Activated gamma-delta T cell treated with Interleukin-2 at 50 U/mL for 16 hours (primary cell): ENCODE results near the gene MATK.
"Not testable (repeated sequence)": the region's sequence is repeated elsewhere in the genome, so short reads cannot be mapped to it uniquely, and the experiment has no call there.

ENCODE experiments used
- DNase-seq: peaks from one replicate; pipeline ENCODE4 v3.0.0-alpha.2; 2020

MATK gene

DNA sequence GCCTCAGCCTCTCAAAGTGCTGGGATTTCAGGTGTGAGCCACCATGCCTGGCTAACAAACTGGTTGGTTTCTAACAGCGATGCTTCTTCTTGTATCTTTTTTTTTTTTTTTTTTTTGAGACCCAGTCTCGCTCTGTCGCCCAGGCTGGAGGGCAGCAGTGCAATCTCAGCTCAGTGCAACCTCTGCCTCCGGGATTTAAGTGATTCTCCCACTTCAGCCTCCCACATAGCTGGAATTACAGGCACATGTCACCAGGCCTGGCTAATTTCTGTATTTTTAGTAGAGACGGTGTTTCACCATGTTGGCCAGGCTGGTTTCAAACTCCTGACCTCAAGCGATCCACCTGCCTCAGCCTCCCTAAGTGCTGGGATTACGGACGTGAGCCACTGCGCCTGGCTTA lies 30.0 kb upstream of the MATK start:
- not testable (repeated sequence) for DNase-seq

DNA sequence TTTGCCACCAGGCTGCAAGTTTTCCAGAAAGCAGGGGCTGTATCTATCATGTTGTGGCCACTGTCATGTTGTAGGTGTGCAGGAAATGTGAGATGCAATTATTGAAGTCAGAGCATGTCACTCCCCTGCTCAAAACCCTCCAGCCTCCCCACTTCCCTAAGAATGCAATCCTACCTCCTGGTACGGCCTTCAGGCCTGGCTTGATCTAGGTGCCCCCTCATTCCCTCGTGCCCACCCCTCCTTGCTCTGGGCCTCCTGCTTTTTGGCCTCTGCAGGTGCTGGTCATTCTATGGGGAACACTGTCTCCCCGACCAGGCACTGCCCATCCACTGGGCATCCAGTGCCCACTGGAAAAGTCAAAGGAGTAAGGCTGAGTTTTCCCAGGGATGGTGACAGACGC lies 28.5 kb upstream of the MATK start:
- no peak for DNase-seq

DNA sequence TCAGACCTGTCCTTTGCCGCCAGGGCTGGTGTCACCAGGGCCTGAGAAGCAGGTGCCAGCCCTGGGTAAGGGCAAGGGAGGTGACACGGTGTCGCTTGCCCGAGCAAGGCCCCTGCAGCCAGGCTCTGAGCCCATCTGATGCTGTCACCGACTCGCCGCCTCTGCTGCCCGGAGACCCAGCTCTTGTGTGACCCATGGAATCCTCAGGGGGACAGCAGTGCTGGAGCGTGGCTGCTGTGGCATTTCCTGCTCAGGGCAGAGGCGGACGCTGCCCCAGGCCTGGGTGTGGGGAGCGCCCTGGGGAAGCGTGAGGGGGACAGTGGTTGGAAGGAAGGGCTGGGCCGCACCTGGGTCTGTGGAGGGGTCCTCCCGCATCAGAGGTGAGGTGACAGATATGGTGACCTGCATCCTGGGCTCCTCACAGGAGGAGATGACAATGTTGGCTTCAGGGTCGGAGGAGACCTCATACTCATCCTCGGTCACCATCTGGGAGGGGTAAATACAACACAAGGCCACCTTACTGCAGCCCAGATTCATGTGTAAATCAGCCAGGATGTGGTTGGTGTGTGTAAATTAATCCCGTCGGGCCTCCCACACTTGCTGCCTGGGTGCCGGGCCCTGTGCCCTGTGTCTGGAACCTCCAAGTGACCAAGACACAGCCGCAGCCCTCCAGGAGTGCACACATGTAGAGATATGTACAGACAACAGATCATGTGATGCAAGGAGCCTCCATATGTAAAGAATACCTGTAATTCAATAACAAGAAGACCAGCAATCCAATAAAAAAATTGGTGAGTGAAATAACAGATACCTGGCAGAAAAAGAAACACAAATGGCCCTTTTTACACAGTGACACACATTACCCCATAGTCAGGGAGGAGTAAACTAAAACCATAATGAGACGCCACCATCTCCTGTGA lies 27.6 kb upstream of the MATK start:
- no peak for DNase-seq

DNA sequence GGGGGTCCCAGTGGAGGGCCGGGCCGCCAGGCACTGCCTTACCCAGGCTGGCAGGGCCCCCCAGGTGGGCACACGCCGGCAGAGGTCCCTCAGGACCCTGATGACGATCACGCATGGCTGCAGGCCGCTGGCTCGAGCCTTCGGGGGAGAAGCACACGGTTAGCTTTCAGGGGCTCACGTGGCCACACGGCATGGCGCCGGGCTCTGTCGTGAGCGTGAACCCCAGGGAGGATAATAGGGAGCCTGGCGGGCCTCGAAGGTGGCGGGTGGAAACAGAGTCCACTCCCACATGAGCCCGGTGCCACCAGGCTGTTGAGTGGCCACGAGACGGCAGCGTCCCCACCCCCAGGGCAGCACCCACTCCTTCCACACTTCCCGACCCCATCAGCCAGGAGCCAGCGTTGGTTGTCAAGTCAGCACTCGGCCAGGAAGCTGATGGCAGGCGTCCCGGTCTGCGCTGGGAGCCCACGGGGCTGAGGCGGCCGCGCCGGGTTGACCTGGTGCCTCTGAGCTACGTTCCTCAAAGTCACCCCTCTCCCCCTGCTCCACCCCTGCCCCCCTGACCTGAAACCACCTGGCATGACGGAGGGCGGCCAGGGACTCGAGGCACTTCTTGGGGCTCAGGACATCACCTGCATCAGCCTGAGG lies 24.7 kb upstream of the MATK start:
- no peak for DNase-seq

DNA sequence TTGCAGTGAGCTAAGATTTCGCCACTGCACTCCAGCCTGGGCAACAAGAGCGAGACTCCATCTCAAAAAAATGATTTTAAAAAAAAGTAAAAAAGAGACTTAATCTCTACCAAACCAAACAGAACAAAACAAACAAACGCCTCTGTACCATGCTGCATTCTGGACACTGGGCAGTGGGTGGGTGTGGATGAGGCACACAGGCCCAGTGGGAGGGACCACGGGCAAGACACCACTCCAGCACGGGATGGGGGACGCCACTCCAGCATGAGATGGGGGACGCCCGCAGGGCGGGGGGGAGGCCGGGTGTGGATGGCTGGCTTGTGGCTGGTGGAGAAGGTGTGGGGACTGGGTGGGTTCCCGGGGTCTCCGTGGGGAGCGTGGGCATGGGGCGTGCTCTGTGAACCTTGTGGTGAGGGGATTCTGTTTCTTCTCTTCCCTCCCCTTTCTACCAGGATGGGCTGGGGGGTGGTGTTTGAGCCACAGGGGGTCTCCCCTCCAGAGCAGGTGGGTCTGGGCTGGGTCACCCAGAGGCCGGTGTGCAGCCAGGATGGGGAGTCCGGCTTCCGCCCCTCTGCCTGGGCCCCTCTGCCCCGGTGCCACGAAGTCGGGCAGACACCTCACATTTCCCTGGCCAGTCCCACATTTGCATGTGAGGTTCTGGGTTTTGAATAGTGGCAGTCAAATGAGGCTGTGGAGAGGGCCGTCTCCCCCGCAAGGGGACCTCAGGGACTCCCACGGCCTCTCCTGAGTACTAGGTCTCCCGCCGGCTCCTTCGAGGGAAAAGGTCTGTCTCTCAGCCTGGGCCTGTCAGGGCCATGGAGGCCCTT lies 23.9 kb upstream of the MATK start:
- DNase-seq = no peak

DNA sequence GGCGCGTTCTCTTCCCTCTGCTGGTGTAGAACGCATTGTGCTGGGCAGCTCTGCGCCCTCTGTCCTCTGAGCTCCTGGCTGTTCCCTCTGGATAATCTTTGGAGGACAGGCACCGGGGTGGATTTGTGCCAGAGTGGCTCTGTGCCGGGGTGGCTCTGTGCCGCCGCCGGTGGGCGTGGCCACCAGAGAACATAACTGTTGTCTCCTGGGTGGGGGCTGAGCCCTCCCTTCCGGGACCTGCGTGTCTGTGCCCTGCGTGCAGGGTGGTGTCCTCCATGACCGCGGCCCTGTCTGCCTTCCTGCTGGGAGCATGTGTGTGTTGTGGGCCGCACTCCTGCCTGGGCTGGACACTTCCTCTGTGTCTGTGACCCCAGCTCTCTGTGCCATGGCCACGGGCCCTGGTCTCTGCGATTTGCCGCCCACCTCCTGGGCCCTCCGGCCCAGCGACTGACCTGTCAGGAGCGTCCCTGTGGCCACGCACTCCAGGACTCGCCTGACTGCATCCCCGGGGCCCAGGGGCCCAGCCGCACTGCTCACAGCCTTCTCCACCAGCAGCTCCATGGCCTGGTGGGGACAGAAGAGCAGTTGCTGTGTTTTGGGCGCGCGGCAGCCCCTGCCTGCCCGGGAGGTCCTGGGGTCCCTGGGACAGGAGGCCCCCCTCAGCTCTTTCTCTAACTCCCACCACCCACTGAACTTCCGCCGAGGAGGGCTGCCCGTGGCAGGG lies 22.4 kb upstream of the MATK start:
- DNase-seq = no peak

DNA sequence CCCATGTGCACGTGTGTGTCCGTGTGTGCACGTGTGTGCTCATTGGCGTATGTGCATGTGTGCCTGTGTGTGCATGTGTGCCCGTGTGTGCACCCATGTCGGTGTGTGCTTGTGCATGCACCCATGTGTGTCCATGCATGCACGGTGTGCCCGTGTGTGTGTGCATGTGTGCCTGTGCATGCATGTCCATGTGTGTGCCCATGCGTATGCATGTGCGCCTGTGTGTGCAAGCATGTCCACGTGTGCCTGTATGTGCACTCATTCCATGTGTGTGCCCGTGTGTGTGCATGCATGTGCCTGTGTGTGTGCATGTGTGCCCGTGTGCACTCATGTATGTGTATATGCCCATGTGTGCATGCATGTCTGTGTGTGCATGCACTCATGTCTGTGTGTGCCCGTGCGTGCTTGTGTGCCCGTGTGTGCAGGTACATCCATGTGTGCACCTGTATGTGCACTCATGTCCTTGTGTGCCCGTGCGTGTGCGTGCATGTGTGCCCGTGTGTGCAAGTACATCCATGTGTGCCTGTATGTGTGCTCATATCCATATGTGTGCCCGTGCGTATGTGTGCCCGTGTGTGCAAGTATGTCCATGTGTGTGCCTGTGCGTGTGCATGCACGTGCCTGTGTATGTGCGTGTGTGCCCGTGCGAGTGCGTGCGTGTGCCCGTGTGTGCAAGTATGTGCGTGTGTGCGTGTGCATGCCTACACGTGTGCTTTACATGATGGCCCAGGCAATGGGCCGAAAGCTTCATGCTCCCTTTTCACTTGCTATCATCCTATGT lies 21.6 kb upstream of the MATK start:
- DNase-seq = no peak

DNA sequence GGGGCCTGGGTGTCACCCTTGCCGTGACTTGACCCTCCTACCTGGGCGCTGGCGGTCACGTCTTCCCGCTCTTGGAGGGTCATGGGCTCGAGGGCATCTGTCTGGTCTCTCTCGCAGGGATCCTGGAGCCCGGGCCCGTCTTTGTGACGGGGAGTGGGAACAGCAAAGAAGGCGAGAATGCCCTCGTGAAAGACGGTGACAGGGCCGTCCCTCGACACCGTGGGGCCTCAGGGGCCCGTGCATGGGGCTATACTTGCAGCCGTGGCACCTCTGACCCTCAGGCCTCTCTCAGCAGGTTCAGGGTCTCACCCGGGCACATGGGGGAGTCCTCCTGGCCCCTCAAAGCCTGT lies 20.9 kb upstream of the MATK start:
- no peak for DNase-seq

DNA sequence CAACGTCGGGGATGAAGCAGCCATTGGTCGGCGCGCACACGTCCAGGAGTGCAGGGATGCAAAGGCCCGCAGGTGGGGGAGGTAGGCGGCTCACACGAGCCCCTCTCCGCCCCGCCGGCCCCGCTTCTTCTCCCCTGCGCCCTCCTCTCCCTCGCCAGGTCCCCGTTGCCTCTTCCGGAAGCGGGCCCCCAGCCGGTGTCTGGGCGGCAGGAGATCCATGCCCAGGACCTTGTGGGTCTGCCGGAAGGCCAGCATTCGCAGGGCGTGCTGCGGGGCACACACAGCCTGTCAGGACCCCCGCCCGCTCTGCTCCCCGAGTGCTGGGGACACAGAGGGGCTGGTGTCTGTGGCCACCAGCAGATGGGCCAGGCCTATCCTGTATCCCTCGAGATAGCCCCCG lies 19.7 kb upstream of the MATK start:
- DNase-seq = no peak

DNA sequence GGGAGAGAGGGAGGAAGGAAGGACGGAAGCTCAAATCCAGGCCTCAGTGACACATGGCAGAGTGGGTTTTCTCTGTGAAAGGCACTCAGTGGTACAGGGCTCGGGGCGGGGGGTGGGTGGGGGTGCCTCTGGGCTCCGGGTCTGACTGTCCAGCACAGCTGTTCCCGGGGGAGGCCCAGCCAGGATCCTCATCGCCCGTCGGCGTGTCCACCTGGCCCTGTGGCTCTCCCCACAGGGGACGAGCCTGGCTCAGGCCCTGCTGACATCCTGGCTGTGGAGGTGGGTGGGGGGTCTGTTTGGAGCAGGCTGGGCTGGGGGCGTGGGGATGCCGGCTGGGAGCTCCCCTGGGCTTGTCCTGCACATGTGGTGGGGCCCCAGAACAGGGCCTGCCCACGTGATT lies 18.2 kb upstream of the MATK start:
- DNase-seq = no peak

DNA sequence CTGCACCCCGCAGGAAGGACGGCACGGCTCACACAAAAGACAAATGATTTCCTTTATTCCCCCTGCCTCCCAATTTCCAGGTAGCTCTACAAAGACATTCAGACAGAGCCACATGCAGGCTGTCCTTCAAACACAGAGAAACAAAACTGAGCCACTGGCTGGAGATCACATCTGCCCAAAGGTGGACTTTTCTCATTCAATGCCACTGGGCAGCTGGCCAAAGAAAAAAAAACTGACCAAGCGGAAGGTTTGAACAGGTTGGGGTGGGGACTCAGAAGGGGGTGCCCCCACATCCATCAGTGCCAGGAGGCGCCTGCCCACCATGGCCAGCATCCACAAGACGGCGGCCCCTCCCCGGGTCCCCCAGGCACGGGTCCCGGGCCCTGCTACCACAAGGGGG lies 17.8 kb upstream of the MATK start:
- DNase-seq = no peak

DNA sequence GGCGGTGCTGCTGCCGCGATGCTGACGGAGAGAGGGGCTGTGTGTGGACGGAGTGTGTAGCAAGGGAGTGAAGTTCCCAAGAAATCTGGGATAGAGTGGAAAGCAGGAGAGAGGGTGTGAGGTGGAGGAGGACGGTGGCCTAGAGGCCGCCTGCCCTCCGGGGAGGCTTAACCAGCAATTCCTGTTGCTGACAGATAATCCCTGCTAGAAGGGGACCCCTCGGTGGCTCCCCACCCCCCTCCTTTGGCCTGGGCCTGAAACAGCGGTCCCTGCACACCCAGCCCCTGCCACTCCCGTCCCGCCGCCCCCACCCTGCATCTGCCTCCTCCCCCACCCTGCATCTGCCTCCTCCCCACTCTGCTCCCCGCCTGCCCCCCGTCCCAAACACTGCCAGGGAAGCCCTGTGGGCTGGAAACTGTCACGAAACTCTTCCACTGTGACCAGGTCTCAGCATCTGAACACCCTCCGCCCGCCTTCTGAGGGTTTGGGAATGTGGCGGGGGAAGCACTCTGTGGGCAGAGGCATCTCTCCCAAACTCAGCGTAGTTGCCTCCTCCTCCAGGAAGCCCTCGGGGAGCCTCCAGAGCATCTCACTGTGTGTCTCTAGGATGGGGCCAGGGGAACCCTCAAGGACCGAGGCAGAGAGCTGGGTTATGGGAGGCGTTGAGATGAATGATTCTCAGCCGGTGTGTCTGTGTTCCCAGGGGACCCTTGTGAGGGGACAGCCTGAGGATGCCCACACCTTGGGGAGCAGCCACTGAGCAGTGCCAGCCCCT lies 17.1 kb upstream of the MATK start:
- DNase-seq = no peak

DNA sequence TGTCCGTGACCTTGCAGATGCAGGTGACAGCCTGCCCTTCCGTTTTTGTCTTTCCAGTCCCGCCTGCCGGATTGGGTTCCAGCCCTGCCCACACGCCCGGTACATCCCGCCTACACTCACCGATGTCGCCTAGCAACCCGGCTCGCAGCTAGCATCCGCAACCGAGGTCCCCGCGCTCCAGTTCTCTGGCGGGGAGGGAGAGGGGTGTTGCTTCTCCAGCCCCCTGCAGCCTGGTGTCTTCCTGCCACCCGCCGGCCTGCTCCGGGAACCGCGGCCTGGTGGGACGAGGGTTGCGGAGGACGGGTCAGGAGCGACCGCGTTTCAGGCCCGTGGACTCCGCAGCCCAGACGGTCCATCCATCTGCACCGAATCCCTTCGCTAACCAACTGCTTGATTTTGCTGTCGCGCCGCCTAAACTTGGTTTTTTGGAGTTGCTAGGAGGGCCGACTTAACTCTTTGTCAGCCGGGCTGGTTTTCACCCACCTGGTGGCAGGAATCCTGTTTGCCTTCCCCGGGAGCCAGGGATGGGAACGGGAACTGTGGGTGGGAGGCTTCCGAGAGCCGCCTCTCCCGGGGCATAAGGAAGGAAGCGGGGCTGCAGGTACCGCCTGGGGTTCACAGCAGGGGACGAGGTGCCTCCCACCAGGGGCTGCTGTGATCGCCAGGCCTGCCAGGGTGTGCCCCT lies 15.4 kb upstream of the MATK start:
- peak; percentile 65 for DNase-seq

DNA sequence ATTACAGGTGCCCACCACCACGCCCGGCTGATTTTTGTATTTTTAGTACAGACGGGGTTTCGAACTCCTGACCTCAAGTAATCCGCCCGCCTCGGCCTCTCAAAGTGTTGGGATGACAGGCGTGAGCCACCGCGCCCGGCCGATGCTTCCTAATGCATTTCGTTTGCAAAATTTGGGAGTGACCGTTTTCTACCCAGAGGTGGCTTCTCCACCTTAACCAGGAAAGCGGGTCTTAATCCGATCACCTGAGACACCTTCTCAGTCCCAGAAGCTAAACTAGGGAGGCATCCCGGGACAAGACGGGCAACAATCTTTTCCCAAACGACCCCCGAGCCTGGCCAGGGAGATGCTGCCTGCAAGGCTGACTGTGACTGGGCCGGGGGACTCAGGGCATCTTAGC lies 14.8 kb upstream of the MATK start:
- no peak for DNase-seq

DNA sequence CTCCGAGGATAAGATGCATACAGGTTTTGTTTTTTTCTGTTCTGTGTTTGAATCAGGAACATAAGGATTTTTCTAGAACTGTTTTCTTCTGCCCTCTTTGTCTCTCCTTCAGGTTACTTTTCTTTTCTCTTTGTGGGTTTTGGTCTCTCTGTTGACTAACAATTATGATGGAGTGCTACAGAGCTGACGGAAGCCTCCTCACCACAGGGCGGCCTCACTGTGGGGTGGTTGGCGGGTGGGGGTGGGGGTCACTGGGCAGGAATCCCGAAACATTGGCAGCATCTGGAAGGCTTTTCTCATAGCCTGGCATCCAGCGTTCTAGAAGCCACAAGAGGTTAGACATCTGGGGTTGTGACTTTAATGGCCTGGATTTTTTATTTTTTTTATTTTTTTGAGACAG lies 12.0 kb upstream of the MATK start:
- peak; percentile 49 for DNase-seq

DNA sequence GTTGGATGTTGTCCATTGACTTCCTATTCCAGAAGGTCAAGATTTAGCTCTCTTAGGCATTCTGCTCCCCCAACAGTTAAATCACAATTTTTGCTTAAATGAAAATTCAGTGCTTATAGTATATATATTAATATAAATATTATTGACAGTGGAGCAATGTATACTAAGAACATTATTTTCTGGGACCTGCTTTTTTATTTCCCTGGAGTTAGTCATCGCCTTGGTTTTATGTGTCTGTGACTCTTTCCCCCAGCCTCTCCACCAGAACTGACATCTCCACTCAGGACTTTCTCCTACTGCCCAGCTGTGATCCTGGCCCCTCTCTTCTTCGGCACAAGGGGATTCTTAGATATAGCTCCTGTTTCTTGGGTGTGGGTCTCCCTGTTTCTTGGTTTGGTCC lies 10.2 kb upstream of the MATK start:
- DNase-seq = no peak

DNA sequence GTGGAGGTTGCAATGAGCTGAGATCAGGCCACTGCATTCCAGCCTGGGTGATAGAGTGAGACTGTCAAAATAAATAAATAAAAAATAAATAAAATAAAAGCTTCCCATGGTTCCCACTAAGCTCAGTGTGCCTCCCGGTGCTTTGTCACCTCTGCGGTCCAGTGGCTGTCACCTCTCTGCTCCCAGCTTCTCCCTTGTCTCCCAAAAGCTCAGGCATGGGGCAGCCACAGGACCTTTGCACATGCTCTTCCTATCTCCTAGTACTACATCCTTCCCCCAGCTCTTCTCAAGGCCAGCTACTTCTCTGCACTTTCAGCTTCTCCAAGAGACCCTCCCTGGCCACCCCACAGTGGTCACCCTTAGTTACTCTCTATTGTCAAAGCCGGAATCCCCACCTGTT lies 7.6 kb upstream of the MATK start:
- DNase-seq = no peak

DNA sequence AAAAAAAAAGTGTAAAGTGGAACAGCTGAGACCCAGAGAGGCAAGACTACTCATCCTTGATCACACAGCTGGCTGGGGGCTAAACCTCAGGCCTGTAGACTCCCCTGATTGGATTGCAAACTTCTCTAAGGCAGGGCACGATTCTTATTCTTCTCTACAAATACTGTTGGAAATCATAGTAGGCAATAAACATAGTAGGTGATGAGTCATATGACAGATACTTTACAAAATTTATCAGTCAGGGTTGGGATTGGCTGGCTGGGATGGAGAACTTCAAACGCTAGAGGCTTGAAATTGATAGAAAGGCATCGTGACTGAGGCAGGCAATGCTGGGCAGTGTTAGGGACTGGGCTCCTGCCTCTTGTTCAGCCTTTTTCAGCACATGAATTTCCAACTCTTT lies 5.9 kb upstream of the MATK start:
- DNase-seq = no peak

DNA sequence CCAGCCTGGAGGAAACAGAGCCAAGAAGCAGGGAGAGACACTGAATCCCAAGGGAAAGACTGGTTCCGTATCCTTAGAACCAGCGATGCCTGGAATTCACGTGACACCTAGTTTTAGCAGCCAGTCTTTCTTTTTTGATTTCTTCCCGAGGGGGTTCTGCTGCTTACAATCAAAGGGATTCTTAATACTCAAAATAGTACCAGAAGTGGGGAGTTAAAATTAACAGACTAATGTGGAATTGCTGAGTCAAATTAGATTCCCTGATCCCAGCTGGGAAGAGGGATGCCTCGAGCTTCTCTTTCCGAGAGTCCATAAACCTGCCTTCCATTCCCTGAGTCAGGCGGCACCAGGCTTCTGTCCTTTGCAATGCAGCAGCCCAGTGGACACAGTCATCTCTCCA lies 4.8 kb upstream of the MATK start:
- DNase-seq = no peak

DNA sequence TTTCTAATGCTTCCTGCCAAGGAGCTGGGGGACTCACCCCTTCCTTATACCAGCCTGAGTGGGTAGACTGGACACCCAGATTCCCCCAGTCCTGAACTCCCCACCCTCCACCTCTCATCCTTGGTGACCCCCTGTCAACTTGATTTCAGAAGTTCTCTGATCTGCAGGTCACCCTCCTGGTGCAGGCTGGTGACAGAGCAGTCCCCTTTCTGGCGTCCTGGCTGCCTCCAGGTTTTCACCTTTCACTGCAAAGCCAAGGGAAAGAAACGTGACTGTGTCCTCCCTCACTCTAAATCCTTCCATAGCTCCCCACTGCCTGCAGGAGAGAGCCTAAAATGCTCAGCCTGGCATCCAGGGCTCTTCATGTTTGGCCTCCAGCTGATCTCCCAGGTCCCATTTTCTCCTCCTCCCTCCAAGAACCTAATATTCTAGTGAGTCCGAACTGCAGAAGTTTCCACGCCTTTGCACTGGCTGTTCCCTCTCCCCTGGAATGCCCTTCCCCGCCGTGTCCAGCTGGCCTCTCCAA lies 4.1 kb upstream of the MATK start:
- no peak for DNase-seq
